ENCODE measurements around the gene DBNDD2.
A peak's percentile ranks its signal among the peaks of the same experiment; 100 is the strongest.

The DBNDD2 gene

DNA sequence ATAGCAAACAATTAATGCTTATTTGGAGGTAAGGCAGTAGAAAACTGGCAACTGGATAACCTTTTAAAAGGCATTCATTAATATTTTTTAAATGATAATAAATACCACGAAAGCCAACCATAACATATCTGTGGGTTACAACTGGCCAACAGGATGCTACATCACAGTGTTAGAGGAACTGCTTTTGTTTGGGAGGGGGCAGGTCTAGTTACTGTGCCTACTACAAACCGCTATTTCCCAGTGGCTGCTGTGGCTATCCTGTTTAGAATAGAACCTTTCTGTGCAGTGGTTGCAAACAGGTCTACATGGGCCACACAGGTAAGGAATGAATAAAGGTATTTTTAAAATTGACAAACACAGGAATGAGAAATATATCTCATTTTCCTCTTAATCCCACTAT, 8.8 kb downstream of the DBNDD2 start:
- TF ChIP-seq, protein P1, sequence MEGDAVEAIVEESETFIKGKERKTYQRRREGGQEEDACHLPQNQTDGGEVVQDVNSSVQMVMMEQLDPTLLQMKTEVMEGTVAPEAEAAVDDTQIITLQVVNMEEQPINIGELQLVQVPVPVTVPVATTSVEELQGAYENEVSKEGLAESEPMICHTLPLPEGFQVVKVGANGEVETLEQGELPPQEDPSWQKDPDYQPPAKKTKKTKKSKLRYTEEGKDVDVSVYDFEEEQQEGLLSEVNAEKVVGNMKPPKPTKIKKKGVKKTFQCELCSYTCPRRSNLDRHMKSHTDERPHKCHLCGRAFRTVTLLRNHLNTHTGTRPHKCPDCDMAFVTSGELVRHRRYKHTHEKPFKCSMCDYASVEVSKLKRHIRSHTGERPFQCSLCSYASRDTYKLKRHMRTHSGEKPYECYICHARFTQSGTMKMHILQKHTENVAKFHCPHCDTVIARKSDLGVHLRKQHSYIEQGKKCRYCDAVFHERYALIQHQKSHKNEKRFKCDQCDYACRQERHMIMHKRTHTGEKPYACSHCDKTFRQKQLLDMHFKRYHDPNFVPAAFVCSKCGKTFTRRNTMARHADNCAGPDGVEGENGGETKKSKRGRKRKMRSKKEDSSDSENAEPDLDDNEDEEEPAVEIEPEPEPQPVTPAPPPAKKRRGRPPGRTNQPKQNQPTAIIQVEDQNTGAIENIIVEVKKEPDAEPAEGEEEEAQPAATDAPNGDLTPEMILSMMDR (conservative IDR thresholded peaks at IDR 0.05; ENCODE audit: low read depth, low read length), result no peak
- no peak for DNase-seq (ENCODE audit: low read depth)
- H3K4me3 ChIP-seq (ENCODE audit: low read depth, low read length), result peak overlapping the region; percentile 90

DNA sequence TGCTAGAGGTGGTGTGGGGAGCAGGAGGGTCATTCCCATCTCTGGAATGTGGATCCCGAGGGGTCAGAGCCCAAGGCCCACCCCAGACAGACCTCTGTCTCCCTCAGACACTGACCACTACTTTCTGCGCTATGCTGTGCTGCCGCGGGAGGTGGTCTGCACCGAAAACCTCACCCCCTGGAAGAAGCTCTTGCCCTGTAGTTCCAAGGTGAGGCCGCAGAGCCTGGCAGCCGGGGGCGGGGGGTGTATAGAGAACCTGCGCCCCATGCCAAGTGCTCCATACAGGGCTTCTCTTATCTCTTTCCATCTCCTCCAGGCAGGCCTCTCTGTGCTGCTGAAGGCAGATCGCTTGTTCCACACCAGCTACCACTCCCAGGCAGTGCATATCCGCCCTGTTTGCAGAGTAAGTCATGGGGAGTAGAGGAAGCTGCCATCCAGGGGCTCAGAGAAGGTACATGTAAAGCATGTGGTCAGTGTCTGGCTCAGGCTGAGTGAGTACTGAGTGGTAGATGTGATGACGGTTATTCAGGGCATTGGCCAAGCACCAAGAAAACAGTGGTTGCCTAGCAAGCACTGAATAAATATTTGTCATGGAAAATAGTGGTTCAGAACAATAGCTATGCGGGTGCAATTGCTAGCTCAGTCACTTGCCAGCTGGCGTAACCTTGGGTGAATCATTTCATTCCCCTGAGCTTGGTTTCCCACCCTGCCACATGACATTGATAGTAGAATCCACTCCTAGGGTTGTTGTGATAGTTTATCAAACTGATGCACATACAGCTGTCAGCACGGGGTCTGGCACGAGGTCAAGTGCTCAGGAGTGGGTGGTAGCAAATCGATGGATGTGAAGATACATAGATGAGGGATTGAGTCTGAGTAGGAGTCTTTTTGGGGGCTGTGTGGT, 11.4 kb downstream of the DBNDD2 start:
- TF ChIP-seq, protein P1 (conservative IDR thresholded peaks at IDR 0.05; ENCODE audit: low read depth, low read length), result no peak
- no peak overlapping the region for H3K4me3 ChIP-seq (ENCODE audit: low read depth, low read length)
- DNase-seq (ENCODE audit: low read depth), result peak; percentile 81

DNA sequence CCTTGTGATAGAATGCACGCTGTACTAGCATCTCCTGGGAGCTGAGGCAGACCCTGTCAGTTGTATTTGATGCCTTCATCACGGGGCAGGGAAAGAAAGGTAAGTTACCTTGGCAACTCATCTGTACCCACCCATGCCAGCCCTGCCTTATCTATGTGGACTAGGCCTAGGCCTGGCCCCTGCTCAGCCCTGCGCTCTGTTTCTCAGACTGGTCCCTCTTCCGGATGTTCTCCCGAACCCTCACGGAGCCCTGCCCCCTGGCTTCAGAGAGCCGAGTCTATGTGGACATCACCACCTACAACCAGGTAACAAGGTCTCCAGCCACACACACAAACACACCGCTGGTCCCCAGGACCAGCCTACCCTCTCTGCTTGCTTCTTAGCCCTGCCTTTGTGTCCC, 12.0 kb downstream of the DBNDD2 start:
- DNase-seq (ENCODE audit: low read depth), result no peak
- H3K4me3 ChIP-seq (ENCODE audit: low read depth, low read length), result no peak overlapping the region
- TF ChIP-seq, protein P1 (conservative IDR thresholded peaks at IDR 0.05; ENCODE audit: low read depth, low read length), result no peak

DNA sequence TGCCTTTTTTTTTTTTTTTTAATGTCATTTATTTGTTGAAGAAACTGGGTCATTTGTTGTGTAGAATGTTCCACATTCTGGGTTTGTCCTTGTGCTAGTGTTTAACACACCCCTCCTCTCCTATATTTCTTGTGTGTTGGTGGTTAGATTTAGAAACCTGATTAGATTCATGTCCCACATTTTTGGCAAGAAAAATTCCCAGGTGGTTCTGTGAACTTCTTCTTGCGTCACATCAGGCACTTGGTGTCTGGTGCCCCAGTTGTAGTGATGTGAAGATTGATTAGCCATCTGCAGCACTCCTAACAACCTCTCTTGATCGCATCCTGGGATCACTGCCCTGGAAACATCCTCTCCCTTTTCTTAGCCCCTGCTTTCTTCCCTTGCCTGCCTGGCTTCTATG, 15.6 kb downstream of the DBNDD2 start:
- no peak overlapping the region for H3K4me3 ChIP-seq (ENCODE audit: low read depth, low read length)
- no peak for DNase-seq (ENCODE audit: low read depth)

DNA sequence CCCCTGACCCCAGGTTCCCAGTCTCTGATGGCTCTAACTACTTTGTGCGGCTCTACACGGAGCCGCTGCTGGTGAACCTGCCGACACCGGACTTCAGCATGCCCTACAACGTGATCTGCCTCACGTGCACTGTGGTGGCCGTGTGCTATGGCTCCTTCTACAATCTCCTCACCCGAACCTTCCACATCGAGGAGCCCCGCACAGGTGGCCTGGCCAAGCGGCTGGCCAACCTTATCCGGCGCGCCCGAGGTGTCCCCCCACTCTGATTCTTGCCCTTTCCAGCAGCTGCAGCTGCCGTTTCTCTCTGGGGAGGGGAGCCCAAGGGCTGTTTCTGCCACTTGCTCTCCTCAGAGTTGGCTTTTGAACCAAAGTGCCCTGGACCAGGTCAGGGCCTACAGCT, 17.5 kb downstream of the DBNDD2 start:
- TF ChIP-seq, protein P1 (conservative IDR thresholded peaks at IDR 0.05; ENCODE audit: low read depth, low read length), result no peak
- no peak for DNase-seq (ENCODE audit: low read depth)
- H3K4me3 ChIP-seq (ENCODE audit: low read depth, low read length), result no peak overlapping the region

More for the DNA sequence above, 15.6 kb downstream of the DBNDD2 start:
- TF ChIP-seq, protein P1 (conservative IDR thresholded peaks at IDR 0.05; ENCODE audit: low read depth, low read length), result no peak

DNA sequence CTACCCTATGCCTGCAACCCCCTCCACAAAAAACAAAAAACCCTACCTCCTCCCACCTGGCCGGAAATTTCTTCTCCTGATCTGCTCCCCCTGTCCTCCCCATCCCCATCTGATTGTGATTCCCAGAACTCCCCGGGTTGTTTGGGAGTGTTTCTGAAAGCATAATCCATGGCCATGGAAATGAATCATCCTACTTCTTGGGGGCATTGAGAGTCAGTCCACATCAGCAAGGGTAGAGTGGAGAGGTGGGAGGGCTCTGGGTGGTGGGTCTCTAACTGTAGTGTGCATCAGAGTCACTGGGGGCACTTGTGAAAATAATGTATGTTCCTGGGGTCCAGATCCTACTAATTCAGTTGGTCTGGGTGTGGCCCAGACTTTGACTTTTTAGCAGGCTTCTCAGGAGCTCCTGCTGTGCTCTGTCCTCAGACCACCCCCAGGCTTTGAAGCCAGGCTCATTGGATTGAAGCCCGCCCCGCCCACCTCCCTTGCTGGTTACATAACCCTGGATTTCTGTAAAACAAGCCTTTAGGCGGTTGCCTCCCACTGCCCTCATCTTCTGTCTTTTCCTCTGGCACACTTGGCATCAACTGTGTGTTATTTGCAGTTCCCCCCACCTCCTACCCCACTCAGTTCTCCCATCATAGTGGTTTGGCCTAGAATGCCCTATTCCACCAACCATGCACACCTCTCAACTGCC, 18.4 kb downstream of the DBNDD2 start:
- TF ChIP-seq, protein P1 (conservative IDR thresholded peaks at IDR 0.05; ENCODE audit: low read depth, low read length), result no peak
- DNase-seq (ENCODE audit: low read depth), result peak; percentile 17
- no peak overlapping the region for H3K4me3 ChIP-seq (ENCODE audit: low read depth, low read length)
